GM21515 (cell line): ENCODE measurements around the gene PTPRK.
A peak's percentile ranks its signal among the peaks of the same experiment; 100 is the strongest.

Experiments
- ATAC-seq: cut with Tn5 transposase; IDR thresholded peaks from one replicate; pipeline ENCODE4 v1.9.1; 2021; ENCODE audit not compliant: unreplicated experiment

Gene PTPRK

DNA sequence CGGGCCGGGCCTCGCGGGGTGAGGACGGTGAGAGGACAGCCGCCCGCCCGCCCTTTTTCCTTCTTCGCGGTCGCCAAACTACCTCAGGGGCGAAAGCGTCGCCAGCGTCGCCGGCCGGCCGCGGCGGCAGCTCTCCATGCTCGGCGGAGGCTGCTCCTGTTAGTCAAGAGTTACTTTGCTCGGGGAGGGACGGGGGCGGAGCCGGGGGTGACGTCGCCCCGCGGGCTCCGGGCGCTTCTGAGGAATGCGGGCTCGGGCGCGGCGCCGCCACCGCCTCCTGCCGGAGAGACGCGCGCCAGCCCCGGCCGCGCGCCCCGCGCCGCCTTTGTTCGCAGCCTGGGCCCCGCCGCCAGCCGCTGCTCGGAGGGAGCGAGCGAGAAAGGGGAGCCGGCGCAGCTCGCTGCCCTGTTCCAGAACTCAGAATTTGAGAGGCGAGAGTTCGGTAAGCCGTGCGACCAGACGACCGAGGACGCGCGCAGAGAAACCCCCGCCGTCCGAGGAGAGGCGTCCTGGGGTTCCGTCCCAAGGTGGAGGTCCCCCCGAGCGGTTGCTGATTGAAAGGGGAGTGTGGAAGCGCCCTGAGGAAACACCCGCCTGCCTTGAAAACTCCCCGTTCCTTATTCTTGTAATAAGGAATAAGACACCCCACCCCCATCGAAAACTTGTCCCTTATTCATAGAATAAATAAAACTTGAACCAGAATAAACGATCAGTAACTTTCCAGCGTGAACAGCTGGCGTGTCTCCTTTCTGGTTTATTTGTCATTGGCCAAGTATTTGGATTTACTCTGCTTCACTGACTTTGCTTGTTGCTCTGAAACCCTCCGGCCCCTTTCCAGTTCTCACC, at the start of gene PTPRK:
Gene PTPRK (minus strand): TSS at position 164 of the 846 bp plus-strand sequence. CDS start 241 bp downstream, outside the sequence.
- peak; percentile 95 for ATAC-seq

DNA sequence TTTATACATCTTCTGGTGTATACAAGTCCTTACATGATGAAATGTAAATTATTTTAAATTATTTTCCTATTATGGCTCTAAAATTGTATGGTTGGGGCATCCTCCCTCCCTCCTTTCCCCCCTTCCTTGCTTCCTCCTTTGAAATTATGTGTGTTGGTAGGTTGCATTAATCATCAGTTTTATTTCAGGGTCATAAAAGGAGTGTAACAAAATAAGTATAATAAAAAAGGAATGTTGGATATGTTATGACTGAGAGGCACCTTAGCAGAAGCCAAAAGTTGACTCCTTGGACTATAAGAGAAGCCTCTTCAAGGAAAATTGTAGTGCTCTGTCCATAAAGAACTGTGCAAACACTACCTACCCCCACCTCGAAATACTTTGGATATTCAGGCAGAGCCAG, 46.6 kb upstream of the PTPRK start:
- no peak for ATAC-seq

DNA sequence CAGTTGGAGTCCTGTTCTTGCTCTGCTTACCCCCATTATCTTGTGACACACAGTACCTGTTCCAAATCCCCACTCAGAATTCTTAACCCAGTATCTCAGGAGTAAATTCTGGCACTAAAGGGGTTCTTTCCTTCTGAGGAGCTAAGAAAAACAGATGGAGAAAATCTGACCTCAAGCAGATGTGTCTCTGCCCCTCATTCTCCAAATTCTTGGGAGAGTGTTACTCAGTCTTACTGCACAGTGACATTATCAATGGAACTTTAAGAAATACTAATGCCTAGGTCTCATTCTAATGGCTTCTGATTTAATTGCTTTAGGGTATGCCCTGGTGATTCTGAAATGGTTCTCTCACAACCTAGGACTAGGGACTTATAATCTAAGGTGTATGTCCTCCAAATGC, 40.6 kb upstream of the PTPRK start:
- ATAC-seq: no peak

DNA sequence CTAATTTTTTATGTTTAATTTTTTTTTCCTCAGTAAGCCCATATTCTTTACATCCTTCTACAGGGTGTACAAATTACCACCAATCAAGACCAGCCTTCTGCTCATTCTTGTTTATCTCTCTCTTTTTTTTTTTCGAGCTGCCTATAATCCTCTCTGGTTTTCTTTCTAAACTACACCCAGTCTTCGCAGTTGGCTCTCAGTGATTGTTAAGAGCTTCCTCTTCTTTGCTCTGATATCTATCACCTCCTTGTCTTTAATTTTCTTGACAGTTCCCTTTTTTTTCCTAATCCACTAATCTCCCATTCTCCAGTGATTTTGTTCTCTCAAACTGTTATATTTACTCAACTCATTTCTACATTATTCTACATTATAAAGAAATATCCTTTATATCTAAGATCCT, 38.5 kb upstream of the PTPRK start:
- no peak for ATAC-seq

DNA sequence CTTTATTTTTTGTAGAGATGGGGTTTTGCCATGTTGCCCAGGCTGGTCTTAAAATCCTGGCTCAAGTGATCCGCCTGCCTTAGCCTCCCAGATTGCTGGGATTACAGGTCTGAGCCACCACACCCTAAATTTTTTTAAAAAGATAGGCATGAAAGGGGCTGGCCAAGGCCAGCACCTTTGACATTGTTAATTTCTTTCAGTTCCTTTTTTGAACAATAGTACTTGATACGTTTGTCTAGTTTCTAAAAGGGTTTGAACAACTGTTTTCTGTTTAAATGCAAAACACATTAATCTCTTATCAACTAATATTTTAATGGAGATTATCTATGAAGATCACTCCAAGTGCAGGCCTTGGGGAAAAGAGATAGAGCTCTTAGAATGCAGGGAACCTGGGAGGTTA, 37.6 kb upstream of the PTPRK start:
- ATAC-seq: no peak

DNA sequence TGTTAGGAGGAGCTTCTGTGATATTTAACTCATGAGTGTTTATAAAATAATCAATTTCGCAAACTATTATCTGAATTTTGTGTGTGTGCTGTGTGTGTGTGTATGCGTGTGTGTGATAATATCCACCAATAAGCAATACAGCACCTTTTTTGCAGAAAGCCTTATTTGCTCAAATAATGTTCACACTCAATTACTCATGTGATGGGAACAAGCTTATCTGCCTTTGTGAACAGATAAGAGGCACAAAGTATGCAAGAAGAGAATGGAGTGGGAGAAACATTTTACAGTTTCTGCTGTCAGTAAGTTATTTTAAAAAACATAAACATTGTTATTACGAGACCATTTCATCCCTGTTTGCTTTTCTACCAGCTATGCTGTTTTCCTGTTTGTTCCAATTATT, 36.7 kb upstream of the PTPRK start:
- ATAC-seq: no peak

DNA sequence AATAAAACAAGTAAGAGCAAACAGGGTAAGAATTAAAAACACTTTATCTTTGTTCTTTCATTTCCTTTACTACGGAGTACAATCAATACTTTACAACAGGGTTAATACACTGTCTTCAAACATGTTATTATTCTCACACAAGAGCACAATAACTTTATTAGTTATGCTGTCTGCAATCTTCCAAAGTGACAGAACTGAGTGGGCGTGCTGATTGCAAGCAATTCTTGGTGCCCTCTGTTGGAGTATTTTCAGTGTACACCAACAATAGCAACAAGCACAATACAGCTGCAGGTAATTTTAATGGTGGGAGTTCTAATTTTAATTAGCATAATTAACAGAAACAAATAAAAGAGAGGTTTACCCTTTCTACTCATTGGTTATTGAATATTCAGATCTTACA, 33.9 kb upstream of the PTPRK start:
- ATAC-seq: no peak

DNA sequence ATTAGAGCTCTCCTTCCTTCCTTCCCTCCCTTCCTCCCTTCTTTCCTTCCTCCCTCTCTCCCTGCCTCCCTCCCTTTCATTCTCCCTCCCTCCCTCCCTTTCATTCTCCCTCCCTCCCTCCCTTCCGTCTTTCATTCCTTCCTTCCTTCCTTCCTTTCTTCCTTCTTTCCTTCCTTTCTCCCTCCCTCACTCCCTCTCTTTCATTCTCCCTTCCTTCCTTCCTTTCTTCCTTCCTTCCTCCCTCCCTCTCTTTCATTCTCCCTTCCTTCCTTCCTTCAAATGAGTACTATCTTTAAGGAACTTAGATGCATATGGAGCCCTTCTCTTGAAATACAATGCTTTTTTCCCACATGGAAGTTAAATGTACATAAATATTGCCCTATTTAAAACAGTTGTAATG, 20.9 kb upstream of the PTPRK start:
- ATAC-seq: no peak

DNA sequence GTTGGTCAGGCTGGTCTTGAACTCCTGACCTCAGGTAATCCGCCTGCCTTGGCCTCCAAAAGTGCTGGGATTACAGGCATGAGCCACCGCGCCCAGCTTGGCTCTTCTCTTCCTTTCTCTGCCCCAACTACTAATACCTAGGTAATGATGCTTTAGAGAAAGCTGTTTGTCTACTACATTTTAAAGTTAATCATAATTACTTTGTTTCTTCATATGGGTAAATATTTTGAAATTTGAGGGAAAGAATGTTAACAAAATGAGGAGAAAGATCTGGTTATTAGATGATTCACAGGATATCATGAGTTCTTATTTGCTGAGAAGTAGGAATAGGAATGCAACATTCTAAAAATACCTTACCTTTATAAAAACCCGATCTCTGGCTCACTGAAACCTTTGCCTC, 18.4 kb upstream of the PTPRK start:
- ATAC-seq: no peak

DNA sequence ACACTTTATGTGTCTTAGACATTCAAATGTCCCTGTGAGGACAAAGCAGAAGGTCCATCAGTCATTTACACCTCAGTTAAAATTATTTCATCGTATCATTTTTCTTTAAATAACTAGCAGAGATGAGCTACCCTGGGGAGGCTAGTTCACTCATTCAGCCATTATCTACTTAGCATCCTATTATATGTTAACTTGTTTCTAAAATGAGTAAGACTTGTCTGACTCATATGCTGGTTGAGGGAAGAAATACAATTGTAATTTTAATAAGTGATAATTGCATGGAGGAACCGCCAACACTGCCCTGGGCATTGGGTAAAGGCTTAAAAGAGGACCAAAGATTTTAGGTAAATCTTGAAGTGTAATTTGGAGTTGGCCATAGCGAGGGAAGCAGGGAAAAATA, 12.4 kb upstream of the PTPRK start:
- no peak for ATAC-seq

DNA sequence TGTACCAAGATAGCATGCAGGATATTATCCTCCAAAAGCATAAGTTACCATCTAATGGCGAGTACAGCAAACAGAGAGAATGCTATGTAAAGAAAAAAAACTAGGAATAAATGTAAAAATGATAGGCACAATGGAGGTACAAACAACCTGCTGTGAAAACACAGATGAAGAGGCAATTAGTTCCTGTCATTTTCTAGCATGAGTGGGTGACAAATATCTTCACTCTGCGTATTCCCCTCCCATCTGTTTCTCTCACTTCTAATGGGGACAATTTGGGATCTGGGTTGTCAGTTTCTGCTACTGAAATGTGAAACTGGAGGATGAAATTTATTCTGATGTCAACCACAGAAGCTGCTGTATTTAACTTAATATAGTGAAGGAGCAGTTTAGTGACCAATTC, 11.7 kb upstream of the PTPRK start:
- ATAC-seq: no peak

DNA sequence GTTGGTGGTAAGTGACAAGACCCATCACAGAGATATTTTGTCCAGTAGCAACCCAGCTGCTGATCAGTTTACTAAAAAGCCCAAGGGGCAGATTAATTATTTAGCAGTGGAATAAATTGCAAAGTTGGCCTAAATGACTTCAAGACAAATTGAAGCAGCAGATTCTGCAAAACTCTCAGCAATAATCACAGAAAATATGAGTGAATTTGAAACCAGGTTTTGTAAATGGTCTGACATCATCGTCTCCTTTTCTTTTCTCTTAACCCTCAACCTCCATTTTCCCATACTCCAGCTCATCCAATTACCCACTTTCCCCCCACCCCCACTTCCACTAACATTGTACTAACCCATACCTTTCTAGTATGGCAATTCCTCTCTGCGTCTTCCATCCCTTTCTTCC, 11.3 kb upstream of the PTPRK start:
- no peak for ATAC-seq

DNA sequence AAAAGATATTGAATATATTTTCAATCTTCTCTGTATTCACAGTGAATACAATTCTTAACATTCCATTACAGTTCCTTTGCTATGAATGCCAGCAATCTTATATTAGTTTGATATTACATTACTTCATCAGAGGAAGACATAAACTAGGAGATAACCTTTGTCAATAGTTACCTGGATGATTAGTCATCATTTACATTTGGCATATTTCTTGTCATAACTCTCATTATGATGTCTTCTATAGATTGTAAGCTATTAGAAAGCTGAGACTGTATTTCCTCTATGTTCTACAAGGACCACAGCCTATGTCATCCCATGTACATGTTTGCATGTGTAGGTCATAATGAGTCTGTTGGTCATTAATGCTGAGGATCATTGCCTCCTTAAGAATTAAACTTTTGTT, 7.8 kb upstream of the PTPRK start:
- ATAC-seq: no peak

DNA sequence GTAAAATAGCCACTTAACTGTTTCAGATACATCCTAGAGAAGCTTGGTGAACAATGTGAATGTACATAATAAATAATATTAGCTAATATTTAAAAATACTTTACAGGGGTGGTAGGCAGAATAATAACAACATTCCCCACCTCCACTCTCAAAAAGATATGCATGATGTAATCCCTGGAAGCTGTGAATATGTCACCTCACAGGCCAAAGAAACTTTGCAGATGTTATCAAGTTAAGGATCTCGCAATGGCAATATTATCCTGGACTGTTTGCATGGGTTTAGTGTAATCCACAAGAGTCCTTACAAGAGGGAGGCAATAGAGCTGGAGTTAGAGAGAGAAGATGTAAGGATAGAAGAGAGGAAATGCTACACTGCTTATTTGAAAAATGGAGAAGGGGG, 7.0 kb upstream of the PTPRK start:
- no peak for ATAC-seq

DNA sequence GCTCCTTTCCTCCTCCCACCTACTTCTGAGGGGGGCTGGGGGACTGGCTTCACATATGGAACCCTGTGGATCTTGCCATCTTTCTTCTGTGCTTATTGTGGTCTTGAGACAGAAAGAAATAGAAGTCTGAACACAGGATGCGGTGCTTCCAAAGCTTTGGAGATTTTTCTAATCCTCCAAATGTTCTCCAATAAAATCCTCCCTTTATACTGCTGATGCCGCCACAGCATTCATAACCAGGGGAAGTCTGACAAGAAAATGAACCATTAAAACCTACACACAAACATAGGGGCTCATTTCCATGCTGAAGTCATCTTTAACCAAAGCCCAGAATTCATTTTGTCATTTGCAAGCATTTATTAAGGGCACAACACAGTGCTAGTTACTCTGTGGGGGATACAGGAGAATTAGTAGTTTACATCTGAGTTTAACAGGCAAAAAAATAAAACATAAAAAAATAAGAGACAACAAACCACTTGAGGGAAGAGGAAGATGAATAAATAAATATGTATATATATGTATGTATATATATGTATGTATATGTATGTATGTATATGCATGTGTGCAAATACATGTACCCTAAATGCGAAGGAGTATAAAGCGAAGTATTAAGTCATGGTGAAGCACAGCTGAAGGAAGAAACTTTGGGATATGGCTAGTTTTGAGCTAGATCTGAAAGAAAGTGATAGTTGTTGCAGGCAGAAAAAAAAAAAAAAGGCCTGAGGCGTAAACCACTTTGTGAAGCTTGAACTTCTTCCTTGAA, 5.9 kb upstream of the PTPRK start:
- no peak for ATAC-seq

DNA sequence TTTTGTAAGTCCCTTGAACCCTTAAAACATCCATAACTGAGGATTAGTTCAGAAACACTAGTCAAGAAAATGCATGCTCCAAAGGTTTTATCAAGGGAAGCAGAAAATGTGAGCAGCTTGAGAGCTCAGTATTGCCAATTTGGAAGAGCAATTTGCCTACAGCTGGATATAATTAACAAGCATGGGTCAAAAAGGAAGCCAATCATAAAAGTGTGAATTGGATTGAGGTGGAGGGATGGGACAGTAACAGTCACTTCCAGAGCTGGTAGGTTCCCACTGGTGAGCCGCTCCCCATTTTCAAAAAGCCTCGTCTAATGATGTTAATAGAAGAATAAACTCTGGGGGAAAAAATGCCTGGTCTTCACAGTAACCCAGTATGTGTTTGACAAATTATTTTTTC, 5.0 kb upstream of the PTPRK start:
- ATAC-seq: no peak

DNA sequence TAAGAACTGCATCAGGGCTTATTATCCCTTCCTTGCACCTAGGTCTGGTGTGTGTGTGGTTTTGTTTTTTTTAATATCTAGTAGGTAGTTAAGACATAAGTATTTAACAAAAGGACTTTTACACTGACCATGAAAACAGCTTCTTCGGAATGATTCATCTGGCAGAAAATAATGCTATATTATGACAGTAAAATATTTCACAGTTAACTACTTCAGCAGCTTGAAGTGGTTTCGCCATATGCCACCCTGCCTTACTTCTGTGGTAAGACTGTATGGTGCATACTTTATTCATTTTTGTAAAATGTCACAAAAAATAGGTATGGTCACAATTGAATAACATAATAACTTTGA, 858 bp upstream of the PTPRK start:
- ATAC-seq: no peak

DNA sequence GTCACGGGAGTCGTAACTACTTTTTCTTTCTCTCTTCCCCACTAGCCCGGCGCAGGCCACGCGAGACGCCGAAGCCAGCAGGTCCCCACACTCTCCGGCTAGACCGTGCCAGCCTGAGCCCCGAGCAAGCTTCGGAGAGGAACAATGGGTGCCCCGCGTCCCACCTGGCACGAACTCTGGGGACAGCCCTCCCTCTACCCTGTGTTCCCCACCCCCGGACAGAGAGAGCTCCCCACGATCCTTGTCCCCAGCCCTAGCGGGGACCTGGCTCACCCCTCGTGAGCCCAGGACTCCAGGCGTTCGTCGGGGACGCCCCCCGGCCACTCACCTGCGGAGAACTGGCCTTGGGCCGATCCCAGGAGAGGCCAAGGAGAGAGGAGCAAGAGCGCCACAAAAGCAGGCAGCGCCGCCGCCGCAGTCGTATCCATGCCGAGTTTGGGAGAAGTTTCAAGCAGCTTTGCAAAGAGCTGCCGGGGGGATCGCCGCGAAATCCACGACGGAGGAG, 416 bp downstream of the PTPRK start:
- peak; percentile 26 for ATAC-seq

DNA sequence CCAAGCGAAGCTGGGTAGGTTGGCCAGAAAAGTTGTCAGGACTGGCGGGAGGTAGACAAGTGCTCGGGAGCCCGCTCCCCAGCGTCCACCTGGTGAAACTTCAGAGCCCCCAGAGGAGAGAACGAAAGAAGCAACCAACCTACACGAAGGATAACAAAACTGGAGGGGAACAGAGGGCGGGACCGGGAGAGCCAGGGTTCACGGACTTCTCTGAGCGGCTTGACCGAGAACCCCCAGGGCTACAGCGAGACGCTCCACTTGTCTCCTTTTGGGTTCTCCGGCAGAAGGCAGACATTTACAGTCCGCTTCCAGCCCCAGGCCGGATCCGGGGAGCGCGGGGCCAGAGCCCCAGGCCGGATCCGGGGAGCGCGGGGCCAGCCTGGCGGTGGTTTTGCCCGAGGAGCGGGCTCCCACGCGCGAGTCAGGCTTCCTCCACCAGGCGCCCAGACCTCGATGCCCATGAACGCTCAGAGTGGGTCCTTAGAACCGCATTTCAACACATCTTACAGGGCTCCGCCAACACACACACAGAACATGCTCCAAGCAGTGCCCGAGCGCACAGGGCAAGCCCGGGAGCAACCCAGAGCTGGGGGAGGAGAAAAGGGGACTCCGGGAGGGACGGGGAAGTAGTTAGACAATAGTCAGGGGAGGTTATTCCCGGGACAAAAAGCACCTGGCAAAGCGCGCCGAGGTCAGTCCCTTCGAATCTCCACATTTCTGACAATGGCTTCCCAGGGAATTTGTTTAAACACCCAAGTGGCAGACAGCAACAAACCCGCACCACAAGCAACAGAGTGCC, 1.1 kb downstream of the PTPRK start:
- ATAC-seq: no peak

DNA sequence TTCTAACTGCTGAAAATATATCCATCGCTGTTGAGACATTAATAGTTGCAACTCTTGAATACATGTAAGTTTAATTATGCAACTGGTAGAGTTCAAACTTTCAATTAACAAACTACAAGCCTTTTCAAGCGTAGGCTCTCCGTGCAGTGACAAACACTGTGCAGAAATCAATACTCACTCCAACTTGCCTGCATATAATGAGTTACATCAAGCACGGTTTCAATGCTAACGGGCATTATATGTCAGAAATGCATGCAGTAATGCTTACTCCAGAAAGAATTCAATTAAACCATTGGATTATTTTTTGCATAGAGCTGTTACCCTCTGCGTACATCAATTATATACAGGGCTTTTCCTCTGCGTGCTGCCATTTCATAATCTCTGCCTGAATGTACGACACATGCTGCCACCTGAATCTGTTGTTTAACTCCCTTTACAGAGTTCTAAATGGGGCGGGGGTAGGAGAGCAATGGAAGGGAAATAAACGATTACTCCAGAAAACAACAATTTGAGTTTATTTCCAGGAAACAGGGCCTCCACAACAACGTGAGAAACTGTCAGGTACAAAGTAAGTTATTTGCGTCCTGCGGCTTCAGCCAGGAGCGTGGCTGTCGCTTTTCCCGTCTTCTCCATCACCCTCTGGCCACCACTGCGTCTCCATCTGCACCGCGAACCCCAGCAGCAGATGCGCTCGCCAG, 1.8 kb downstream of the PTPRK start:
- ATAC-seq: no peak

DNA sequence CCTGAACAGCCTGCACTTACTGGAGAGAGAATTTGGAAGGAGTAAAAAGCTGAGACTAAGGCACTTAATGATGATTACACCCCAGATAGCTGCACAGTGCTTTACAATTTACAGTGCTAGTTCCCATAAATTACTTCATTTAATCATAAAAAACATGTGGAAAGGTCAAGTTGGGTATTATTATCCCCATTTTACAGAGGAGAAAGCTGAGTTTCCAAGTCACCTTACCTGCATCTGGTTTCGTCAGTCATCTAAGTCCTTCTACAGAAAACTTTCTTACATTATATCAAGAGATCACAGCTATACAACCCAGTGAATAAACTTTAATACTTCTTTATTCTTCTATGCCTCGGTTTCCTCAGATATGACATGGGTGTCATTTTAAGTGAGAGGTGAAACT, 3.3 kb downstream of the PTPRK start:
- ATAC-seq: no peak
